ENCODE results near the gene DUT. TPM values are rescaled to one million over a fixed set of nuclear protein-coding genes. Genes with fewer than 3 reads are reported as not detected.

The DUT gene
- total RNA-seq, 1 donor from 2014 or later: 100 TPM

DNA sequence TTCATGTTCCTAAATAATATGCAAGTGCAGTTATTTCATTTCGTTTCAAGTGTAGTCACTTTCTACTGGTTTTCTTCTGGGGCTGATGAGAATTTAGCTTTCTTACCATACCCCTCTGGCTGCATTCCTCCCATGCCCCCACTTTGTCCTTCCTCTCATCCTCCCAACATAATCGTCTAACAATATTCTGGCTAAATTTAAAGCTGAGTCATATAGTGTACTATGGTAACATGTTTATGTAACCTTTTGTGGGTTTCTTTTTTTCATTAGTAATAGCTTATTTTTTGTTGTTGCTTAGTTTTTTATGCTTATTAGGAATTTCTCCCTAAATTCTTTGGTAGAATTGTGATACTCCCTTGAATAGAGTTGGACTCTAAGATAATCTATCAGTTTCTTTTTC is 30.5 kb downstream of the DUT start:
- H3K4me1 ChIP-seq: peaks cover 7% of the 10 kb centered on the region
- H3K9me3 ChIP-seq: no peaks in the 10 kb centered on the region
- H3K36me3 ChIP-seq: no peaks in the 10 kb centered on the region
- no peak overlapping the region for H3K4me3 ChIP-seq
- no peak for DNase-seq
- no peaks in the 10 kb centered on the region for H3K27me3 ChIP-seq (ENCODE audit: low read depth)
- H3K27ac ChIP-seq: no peak overlapping the region
- no peak for ATAC-seq
- intact Hi-C loops (cut with DNase I): no loop called here
- TF ChIP-seq, protein P1, sequence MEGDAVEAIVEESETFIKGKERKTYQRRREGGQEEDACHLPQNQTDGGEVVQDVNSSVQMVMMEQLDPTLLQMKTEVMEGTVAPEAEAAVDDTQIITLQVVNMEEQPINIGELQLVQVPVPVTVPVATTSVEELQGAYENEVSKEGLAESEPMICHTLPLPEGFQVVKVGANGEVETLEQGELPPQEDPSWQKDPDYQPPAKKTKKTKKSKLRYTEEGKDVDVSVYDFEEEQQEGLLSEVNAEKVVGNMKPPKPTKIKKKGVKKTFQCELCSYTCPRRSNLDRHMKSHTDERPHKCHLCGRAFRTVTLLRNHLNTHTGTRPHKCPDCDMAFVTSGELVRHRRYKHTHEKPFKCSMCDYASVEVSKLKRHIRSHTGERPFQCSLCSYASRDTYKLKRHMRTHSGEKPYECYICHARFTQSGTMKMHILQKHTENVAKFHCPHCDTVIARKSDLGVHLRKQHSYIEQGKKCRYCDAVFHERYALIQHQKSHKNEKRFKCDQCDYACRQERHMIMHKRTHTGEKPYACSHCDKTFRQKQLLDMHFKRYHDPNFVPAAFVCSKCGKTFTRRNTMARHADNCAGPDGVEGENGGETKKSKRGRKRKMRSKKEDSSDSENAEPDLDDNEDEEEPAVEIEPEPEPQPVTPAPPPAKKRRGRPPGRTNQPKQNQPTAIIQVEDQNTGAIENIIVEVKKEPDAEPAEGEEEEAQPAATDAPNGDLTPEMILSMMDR (IDR thresholded peaks at IDR 0.05): no peak

DNA sequence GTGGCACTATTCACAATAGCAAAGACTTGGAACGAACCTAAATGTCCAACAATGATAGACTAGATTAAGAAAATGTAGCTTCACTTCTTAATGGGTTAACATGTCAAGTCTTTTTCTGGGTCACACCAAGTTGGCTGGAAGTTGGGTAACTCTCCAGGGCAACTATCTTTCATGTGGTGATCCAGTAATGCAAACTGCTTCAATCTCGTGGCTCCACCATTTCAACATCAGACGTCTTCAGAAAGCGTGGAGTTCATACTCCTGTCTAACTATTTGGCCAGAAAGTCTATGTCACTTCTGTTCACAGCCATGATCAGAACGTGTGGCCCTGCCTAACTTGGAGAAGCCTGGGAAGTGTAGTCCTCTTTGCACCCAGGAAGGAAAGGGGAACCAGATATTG is 32.2 kb downstream of the DUT start:
- Histone ChIP-seq H3K27ac (no peak overlapping the region), H3K27me3 (ENCODE audit: low read depth) (no peaks in the 10 kb centered on the region), H3K4me1 (peaks cover 4% of the 10 kb centered on the region), H3K4me3 (no peak overlapping the region), H3K36me3 (no peaks in the 10 kb centered on the region), H3K9me3 (no peaks in the 10 kb centered on the region)
- intact Hi-C loops (cut with DNase I): no loop called here
- no peak for ATAC-seq
- TF ChIP-seq, protein P1 (IDR thresholded peaks at IDR 0.05): no peak
- DNase-seq: no peak

DNA sequence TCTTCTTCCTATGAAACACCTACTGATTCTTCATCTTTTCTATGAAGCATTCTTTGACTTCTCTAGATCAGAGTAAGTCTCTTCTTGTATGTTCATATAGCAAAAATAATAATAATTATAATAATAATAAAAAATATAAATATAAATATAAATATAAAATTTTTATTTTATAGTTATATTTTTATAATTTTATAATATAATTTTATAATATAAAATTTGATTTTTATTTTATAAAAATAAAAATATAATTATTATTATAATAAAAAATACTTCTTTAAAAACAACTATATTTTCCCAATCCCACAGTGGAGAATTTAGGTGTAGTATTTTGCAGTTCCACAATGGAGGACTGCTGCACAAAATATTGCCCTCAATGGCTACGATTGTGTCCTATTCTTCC is 34.3 kb downstream of the DUT start:
- H3K4me1 ChIP-seq: no peaks in the 10 kb centered on the region
- no peak overlapping the region for H3K27ac ChIP-seq
- DNase-seq: no peak
- no peaks in the 10 kb centered on the region for H3K9me3 ChIP-seq
- no peak overlapping the region for H3K4me3 ChIP-seq
- H3K36me3 ChIP-seq: no peaks in the 10 kb centered on the region
- no peak for ATAC-seq
- intact Hi-C loops (cut with DNase I): no loop called here
- TF ChIP-seq, protein P1 (IDR thresholded peaks at IDR 0.05): no peak
- no peaks in the 10 kb centered on the region for H3K27me3 ChIP-seq (ENCODE audit: low read depth)

DNA sequence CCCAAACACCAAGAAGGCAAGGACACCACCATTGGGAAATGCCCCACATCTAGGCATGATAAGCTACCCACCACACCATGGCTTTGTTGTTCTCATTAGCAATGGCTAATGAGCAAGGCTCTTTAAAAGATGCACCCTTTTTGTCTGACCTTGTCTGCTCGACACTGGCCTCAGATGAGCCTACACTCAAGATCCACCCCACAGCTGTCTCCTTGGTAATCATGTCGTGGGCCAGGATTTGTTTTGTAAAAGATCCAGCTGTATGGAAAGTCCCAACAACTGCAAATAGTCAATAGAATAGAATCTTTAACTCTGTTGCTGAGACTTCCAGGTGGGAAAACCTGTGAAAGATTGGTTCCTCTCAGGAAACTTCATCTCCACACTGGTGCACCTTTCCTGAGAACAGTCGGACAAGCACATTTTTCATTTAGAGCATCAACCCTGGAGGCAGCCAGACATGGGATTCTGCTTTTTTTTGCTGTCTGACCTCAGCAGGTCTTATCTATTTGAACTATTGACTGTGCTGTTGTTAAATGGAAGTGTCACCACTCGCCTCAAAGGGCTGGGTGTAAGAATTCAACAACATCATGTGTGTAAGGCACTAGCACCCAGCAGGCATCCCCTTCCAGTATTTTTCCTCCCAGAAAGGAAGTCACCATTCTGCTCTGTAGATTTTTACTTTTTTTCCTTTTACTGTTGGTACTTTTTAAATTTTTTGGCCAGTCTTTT is 35.5 kb downstream of the DUT start:
- Histone ChIP-seq H3K4me3 (no peak overlapping the region), H3K27ac (no peak overlapping the region), H3K27me3 (ENCODE audit: low read depth) (no peaks in the 10 kb centered on the region), H3K9me3 (no peaks in the 10 kb centered on the region), H3K4me1 (no peaks in the 10 kb centered on the region), H3K36me3 (no peaks in the 10 kb centered on the region)
- ATAC-seq: no peak
- TF ChIP-seq, protein P1 (IDR thresholded peaks at IDR 0.05): no peak
- no peak for DNase-seq
- intact Hi-C loops (cut with DNase I): no loop called here

DNA sequence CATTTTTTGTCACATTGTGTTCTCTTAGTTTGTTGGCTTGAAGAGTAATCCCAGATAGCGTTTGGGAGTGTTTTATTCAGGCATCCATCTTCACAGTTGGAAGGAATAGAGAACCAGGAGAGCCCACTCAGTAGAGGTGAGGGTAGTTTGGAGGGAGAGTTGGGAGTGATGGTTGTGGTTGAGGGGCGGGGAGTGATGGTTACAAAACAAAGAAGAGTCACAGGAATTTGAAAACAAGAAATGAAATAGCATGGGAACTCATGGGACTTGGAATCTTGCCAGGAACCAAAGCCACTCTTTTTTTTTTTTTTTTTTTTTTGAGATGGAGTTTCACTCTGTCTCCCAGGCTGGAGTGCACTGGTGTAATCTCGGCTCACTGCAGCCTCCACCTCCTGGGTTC is 36.3 kb downstream of the DUT start:
- no peak overlapping the region for H3K27ac ChIP-seq
- TF ChIP-seq, protein P1 (IDR thresholded peaks at IDR 0.05): no peak
- H3K4me1 ChIP-seq: no peaks in the 10 kb centered on the region
- H3K4me3 ChIP-seq: no peak overlapping the region
- no peaks in the 10 kb centered on the region for H3K27me3 ChIP-seq (ENCODE audit: low read depth)
- no peaks in the 10 kb centered on the region for H3K36me3 ChIP-seq
- intact Hi-C loops (cut with DNase I): no loop called here
- no peak for ATAC-seq
- no peak for DNase-seq
- no peaks in the 10 kb centered on the region for H3K9me3 ChIP-seq

Measured in lower lobe of right lung (tissue), 2 donors.